ENCODE measurements around the gene FAU.
"Not testable (repeated sequence)": the region's sequence is repeated elsewhere in the genome, so short reads cannot be mapped to it uniquely, and the experiment has no call there.

GRCh38 chr11:65150131-65150508 lies 28.2 kb upstream of the FAU start:
- TF ChIP-seq ZNF565 (CRISPR knock-in tag; conservative IDR thresholded peaks at IDR 0.05; ENCODE audit: low read depth); ZFP3 (CRISPR knock-in tag; IDR thresholded peaks at IDR 0.05); RARB (CRISPR knock-in tag; IDR thresholded peaks at IDR 0.05); TOX (CRISPR knock-in tag; IDR thresholded peaks at IDR 0.05; ENCODE audit: borderline replicate concordance); PPARA (CRISPR knock-in tag; IDR thresholded peaks at IDR 0.05; ENCODE audit: borderline replicate concordance); ISL1 (CRISPR knock-in tag; IDR thresholded peaks at IDR 0.05); OSR1 (CRISPR knock-in tag; IDR thresholded peaks at IDR 0.05); PATZ1 (CRISPR knock-in tag; IDR thresholded peaks at IDR 0.05; ENCODE audit: borderline replicate concordance); ZNF8 (CRISPR knock-in tag; IDR thresholded peaks at IDR 0.05): not testable (repeated sequence)
- TF ChIP-seq, protein P1, sequence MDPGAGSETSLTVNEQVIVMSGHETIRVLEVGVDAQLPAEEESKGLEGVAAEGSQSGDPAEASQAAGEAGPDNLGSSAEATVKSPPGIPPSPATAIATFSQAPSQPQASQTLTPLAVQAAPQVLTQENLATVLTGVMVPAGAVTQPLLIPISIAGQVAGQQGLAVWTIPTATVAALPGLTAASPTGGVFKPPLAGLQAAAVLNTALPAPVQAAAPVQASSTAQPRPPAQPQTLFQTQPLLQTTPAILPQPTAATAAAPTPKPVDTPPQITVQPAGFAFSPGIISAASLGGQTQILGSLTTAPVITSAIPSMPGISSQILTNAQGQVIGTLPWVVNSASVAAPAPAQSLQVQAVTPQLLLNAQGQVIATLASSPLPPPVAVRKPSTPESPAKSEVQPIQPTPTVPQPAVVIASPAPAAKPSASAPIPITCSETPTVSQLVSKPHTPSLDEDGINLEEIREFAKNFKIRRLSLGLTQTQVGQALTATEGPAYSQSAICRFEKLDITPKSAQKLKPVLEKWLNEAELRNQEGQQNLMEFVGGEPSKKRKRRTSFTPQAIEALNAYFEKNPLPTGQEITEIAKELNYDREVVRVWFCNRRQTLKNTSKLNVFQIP (CRISPR knock-in tag; IDR thresholded peaks at IDR 0.05; ENCODE audit: borderline replicate concordance, low read depth) = not testable (repeated sequence)
- TF ChIP-seq, protein P2, sequence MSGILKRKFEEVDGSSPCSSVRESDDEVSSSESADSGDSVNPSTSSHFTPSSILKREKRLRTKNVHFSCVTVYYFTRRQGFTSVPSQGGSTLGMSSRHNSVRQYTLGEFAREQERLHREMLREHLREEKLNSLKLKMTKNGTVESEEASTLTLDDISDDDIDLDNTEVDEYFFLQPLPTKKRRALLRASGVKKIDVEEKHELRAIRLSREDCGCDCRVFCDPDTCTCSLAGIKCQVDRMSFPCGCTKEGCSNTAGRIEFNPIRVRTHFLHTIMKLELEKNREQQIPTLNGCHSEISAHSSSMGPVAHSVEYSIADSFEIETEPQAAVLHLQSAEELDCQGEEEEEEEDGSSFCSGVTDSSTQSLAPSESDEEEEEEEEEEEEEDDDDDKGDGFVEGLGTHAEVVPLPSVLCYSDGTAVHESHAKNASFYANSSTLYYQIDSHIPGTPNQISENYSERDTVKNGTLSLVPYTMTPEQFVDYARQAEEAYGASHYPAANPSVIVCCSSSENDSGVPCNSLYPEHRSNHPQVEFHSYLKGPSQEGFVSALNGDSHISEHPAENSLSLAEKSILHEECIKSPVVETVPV (CRISPR knock-in tag; IDR thresholded peaks at IDR 0.05) = not testable (repeated sequence)
